ENCODE results near the gene TAF1.
"Not testable (repeated sequence)": the region's sequence is repeated elsewhere in the genome, so short reads cannot be mapped to it uniquely, and the experiment has no call there.

Gene TAF1

DNA sequence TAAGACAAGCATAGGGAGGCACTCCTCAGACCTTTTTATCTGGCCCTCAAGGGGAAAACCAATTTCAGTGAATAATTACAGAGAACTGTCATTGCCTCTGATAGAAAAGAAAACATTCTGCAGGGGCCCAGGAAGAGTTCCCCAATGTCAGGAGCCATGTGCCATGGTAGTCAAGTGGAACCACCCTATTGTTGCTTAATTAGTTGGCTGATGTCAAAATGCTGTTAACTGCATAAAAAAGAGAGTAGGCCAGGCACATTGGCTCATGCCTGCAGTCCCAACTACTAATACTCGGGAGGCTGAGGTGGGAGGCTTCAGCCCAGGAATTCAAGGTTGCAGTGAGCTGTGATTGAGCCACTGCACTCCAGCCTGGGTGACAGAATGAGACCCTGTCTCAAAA is 138.2 kb downstream of the TAF1 start:
- H3K4me3 ChIP-seq (ENCODE audit: low read depth, low read length), result no peak overlapping the region
- no peak for TF ChIP-seq CTCF (IDR thresholded peaks at IDR 0.05; ENCODE audit: insufficient read depth, low read length, missing control alignments)
- POLR2A ChIA-PET, result no interaction called here
- CTCF ChIA-PET, result no interaction called here
- DNase-seq (ENCODE audit: low read depth, low spot score), result no peak

- CTCF ChIA-PET, result no interaction called here
- DNase-seq (ENCODE audit: low read depth, low spot score), result no peak
- TF ChIP-seq CTCF (IDR thresholded peaks at IDR 0.05; ENCODE audit: insufficient read depth, low read length, missing control alignments), result no peak
- H3K4me3 ChIP-seq (ENCODE audit: low read depth, low read length), result no peak overlapping the region
- POLR2A ChIA-PET, result no interaction called here
These were observed 143.1 kb downstream of the TAF1 start for GRCh38 chrX:71509289-71509688.

DNA sequence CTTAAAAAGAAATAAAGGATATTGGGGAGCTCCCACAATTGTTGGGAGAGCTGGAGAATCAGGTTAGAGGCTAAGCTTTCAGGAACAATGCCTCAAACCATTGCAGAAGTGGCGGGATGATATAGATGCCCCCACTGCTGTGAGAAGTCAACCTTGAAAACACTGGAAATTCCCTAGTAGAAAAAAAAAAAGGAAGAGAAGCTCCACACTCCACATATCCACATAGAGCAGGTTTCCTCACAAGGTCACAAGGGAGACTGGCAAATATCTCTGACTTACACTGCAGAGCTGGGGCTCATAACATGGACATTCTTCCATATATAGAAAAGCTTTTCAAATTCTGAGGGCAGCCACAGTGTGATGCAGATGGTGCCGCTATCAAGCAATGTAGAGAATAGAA is 144.0 kb downstream of the TAF1 start:
- TF ChIP-seq CTCF (IDR thresholded peaks at IDR 0.05; ENCODE audit: insufficient read depth, low read length, missing control alignments), result no peak
- ChIA-PET POLR2A (no interaction called here), CTCF (no interaction called here)
- no peak overlapping the region for H3K4me3 ChIP-seq (ENCODE audit: low read depth, low read length)
- no peak for DNase-seq (ENCODE audit: low read depth, low spot score)

GRCh38 chrX:71513731-71514130 is 147.6 kb downstream of the TAF1 start:
- H3K4me3 ChIP-seq (ENCODE audit: low read depth, low read length); DNase-seq (ENCODE audit: low read depth, low spot score); CTCF ChIA-PET; POLR2A ChIA-PET: not testable (repeated sequence)

DNA sequence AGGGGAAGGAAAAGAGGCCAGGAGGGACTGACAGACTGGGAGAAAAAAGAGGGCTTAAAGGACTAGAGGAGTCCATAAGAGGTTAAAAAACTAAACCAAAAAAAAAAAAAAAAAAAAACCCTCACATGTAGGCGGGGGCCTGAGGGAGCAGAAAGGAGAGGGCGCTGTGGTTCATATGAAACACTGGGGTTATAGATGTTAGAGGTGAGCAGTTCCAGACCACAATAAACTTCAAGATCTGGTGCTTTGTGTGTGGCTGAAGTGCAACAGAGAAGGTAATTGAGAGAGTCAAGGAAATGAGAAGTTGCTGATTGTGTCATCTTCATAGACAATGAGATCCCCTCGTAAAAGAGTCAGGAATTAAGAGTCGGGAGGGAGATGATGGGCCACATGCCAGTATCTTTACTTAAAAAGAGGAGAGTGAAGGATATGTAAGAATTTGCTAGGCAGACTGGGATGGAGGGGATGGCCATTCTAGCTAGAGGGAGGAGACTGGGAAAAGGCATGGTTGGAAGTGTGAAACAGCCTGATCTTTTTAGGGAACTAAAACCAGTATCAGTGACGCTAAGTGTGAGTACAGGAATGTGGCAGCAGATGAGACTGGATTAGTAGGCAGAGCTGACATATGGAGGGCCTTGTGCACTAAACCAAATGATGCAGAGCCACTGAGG is 148.3 kb downstream of the TAF1 start:
- H3K4me3 ChIP-seq (ENCODE audit: low read depth, low read length), result no peak overlapping the region
- CTCF ChIA-PET, result interaction anchor here (1.1 kb wide), 1 partner anchor 21 kb away, joined by 3 read pairs; no protein-coding TSS in a partner anchor
- no peak for TF ChIP-seq CTCF (IDR thresholded peaks at IDR 0.05; ENCODE audit: insufficient read depth, low read length, missing control alignments)
- no peak for DNase-seq (ENCODE audit: low read depth, low spot score)
- POLR2A ChIA-PET, result interaction anchor here (1.0 kb wide), 1 partner anchor 18 kb away, joined by 3 read pairs; the partner anchor contains the start of gene OGT

- ChIA-PET CTCF (interaction anchor here (1.1 kb wide), 1 partner anchor 21 kb away, joined by 3 read pairs; no protein-coding TSS in a partner anchor), POLR2A (interaction anchor here (1.0 kb wide), 1 partner anchor 18 kb away, joined by 3 read pairs; the partner anchor contains the start of gene OGT)
- TF ChIP-seq CTCF (IDR thresholded peaks at IDR 0.05; ENCODE audit: insufficient read depth, low read length, missing control alignments), result no peak
- H3K4me3 ChIP-seq (ENCODE audit: low read depth, low read length), result no peak overlapping the region
- no peak for DNase-seq (ENCODE audit: low read depth, low spot score)
These were observed 148.9 kb downstream of the TAF1 start for GRCh38 chrX:71515038-71515396.
